ENCODE data around the gene TULP3. TPM values are rescaled to one million over a fixed set of nuclear protein-coding genes. Genes with fewer than 3 reads are reported as not detected.

Gene TULP3
- total and polyA plus RNA-seq, 10 of the 15 experiments (the other 5 are each of a cell fraction or from before 2014, with no cell fraction given), result 3.1 to 10.4 (median 8.1) TPM

GRCh38 chr12:2961705-2962104 lies 71.0 kb downstream of the TULP3 start (continued):
- TF ChIP-seq ZBTB4 (CRISPR knock-in tag; IDR thresholded peaks at IDR 0.05) (no peak), BCL11A (IDR thresholded peaks at IDR 0.05; ENCODE audit: low read depth, low read length) (no peak), SREBF1 (IDR thresholded peaks at IDR 0.05; ENCODE audit: low read length) (no peak), ESRRA (IDR thresholded peaks at IDR 0.05; ENCODE audit: low read length) (no peak), SMC3 (IDR thresholded peaks at IDR 0.05; ENCODE audit: borderline replicate concordance, low read length) (no peak), E2F4 (IDR thresholded peaks at IDR 0.05; ENCODE audit: low read depth, low read length) (no peak), CHD4 (IDR thresholded peaks at IDR 0.05) (no peak)

- BruUV-seq (replicated peaks), result no TSS peak
- Histone ChIP-seq H3K9me3 (replicated peaks; ENCODE audit: control insufficient read depth, insufficient read depth, low read length) (no peaks in the 10 kb centered on the region), H3K4me2 (ENCODE audit: control insufficient read depth, insufficient read depth) (no peak overlapping the region), H4K20me1 (ENCODE audit: control insufficient read depth, insufficient read depth) (no peaks in the 10 kb centered on the region; the same call in 1 of the 2 replicates), H3K4me1 (ENCODE audit: control insufficient read depth, insufficient read depth, low read length) (no peaks in the 10 kb centered on the region; the same call in 1 of the 2 replicates), H2AFZ (ENCODE audit: control insufficient read depth, low read depth, low read length) (no peak overlapping the region), H3K27ac (ENCODE audit: control insufficient read depth, insufficient read depth) (no peak overlapping the region), H3K79me2 (ENCODE audit: control insufficient read depth, insufficient read depth, low read length) (no peaks in the 10 kb centered on the region), H3K36me3 (ENCODE audit: control insufficient read depth in 2 of 2, insufficient read depth in 2 of 2, low read length in 1 of 2) (no peaks in the 10 kb centered on the region), H3K4me3 (no peak overlapping the region), H3K27me3 (replicated peaks in 1 of 2; ENCODE audit: control insufficient read depth in 2 of 2, insufficient read depth in 2 of 2, low read length in 1 of 2) (peaks cover 3 to 11% of the 10 kb centered on the region in 2 experiments; a peak in 3 of 4 replicates), H3K9ac (ENCODE audit: control insufficient read depth, insufficient read depth, low read length) (no peak overlapping the region)
- FAIRE-seq, result no peak
- 44% methylated on average over 9 of the region's 9 CpGs for WGBS (ENCODE audit: insufficient coverage, insufficient replicate concordance, low lambda C conversion rate, missing lambda C conversion rate)
- in situ Hi-C loops (cut with MboI), result no loop called here
- DNase-seq (ENCODE audit: low read depth, low spot score), result no peak
- POLR2A ChIA-PET, result no interaction called here
- SMC1A ChIA-PET (ENCODE audit: uncharacterized antibody, unreplicated experiment), result no interaction called here
- CTCF ChIA-PET, result no interaction called here
- TF ChIP-seq NBN (IDR thresholded peaks at IDR 0.05) (no peak), SREBF1 (IDR thresholded peaks at IDR 0.05; ENCODE audit: low read length) (no peak), SRF (IDR thresholded peaks at IDR 0.05; ENCODE audit: low read depth in 2 of 2, low read length in 2 of 2) (no peak), HCFC1 (IDR thresholded peaks at IDR 0.05; ENCODE audit: low read length) (no peak), JUNB (IDR thresholded peaks at IDR 0.05) (no peak), ASH2L (IDR thresholded peaks at IDR 0.05; ENCODE audit: borderline replicate concordance, low read depth) (no peak), BCL3 (IDR thresholded peaks at IDR 0.05; ENCODE audit: borderline replicate concordance, insufficient read depth, low read depth, low read length, poor library complexity, severe bottlenecking) (no peak), STAT3 (IDR thresholded peaks at IDR 0.05; ENCODE audit: low read depth, low read length) (no peak), ETV6 (conservative IDR thresholded peaks at IDR 0.05 in 1 of 2, IDR thresholded peaks at IDR 0.05 in 1 of 2; ENCODE audit: borderline replicate concordance in 1 of 2, low read depth in 1 of 2) (no peak)
- RAD21 ChIA-PET (ENCODE audit: unreplicated experiment), result no interaction called here
- intact Hi-C loops (cut with micrococcal nuclease; ENCODE audit: unreplicated experiment), result no loop called here
- ATAC-seq, result no peak
Measured at GRCh38 chr12:2963154-2963759, 72.6 kb downstream of the TULP3 start.
